ENCODE measurements around the gene SYT17.

DNA sequence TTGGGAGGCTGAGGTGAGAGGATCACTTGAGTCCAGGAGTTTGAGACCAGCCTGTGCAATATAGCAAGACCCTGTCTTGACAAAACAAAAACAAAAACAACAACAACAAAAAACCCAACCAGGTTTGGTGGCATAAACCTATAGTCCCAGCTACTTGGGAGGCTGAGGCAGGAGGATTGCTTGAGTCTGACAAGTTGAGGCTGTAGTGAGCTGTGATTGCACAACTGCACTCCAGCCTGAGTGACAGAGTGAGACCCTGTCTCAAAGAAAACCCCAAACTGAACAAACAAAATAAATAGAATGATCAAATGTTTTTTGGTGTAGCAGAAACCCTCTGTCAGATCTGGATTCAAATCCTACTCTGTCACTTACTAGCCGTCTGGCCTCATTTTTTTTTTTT is 16.0 kb upstream of the SYT17 start:
- TF ChIP-seq EZH2 (IDR thresholded peaks at IDR 0.05; ENCODE audit: borderline replicate concordance, low read length): no peak
- TF ChIP-seq, protein P1, sequence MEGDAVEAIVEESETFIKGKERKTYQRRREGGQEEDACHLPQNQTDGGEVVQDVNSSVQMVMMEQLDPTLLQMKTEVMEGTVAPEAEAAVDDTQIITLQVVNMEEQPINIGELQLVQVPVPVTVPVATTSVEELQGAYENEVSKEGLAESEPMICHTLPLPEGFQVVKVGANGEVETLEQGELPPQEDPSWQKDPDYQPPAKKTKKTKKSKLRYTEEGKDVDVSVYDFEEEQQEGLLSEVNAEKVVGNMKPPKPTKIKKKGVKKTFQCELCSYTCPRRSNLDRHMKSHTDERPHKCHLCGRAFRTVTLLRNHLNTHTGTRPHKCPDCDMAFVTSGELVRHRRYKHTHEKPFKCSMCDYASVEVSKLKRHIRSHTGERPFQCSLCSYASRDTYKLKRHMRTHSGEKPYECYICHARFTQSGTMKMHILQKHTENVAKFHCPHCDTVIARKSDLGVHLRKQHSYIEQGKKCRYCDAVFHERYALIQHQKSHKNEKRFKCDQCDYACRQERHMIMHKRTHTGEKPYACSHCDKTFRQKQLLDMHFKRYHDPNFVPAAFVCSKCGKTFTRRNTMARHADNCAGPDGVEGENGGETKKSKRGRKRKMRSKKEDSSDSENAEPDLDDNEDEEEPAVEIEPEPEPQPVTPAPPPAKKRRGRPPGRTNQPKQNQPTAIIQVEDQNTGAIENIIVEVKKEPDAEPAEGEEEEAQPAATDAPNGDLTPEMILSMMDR (IDR thresholded peaks at IDR 0.05; ENCODE audit: low read length): no peak

Measured in OCI-LY1 (cell line).